Frontal cortex (tissue), 4 donors: ENCODE results near the gene CPXM2. TPM values are rescaled to one million over a fixed set of nuclear protein-coding genes. Genes with fewer than 3 reads are reported as not detected.

Source experiments
- DNase-seq, 2 donors: peaks; one replicate each; pipeline ENCODE4 v3.0.0; 2012; ENCODE audit warnings: low spot score in 2 of 2
- FAIRE-seq: peaks from 2 replicates; lab custom pipeline; 2012; peaks lifted over from hg19 to GRCh38; lab: Jason Lieb, UNC
- total RNA-seq: library from RNA; depleted of rRNA; stranded (reverse); fragments of >200 nt; gene quantifications from one replicate; pipeline ENCODE4 v1.2.3, GENCODE V29; 2014
- donor health status: control.
- donor health status: control.
- donor health status: control.

Gene CPXM2
- total RNA-seq, 1 donor from 2014 or later, result under 0.01 TPM

- DNase-seq (no peak), FAIRE-seq (no peak)
These were observed 15.5 kb upstream of the CPXM2 start for GRCh38 chr10:123906884-123907652.

DNA sequence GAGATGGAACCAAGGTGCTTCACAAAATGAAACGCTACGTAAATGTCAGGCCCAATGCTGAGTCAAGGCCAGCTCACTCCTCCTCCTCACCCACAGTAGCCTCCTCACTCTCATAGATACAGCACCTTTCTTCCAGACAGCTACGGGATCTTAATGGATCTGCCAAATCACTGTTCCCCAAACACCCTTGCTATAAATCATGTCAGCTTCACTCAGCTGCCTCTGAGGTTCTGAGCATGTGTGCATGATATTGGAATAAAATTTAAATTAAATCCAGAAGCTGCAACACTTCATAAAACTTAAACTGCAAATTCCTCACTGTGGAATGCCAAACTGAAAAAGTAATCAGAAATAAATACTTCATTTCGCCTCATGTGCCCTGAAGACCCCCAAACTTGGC is 14.7 kb upstream of the CPXM2 start:
- FAIRE-seq, result no peak
- DNase-seq, result no peak

- no peak for FAIRE-seq
These were observed 13.3 kb upstream of the CPXM2 start for GRCh38 chr10:123904834-123905409.

GRCh38 chr10:123903621-123904020 is 12.0 kb upstream of the CPXM2 start:
- DNase-seq (no peak), FAIRE-seq (no peak)

More at GRCh38 chr10:123904834-123905409, 13.3 kb upstream of the CPXM2 start:
- DNase-seq, result no peak

DNA sequence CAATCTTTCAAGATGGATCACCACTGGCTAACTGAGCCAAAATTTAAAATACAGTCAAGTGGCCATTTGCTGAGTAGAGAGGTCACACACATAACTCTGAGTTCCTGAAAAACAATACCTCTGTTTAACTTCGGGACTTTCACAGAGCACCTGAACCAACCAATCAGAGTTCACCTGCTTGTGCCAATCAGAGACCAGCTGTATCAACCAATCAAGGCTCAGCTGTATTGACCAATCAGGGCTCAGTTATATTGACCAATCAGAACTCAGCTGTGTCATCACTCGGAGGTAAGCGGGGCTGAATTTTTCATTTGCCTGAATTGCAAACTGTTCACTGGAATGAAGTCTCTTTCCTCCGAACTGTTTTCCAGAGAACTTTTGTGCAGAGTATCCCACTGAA is 10.0 kb upstream of the CPXM2 start:
- DNase-seq (no peak), FAIRE-seq (no peak)

- DNase-seq (no peak), FAIRE-seq (no peak)
These were observed 5.5 kb upstream of the CPXM2 start for GRCh38 chr10:123897146-123897545.

DNA sequence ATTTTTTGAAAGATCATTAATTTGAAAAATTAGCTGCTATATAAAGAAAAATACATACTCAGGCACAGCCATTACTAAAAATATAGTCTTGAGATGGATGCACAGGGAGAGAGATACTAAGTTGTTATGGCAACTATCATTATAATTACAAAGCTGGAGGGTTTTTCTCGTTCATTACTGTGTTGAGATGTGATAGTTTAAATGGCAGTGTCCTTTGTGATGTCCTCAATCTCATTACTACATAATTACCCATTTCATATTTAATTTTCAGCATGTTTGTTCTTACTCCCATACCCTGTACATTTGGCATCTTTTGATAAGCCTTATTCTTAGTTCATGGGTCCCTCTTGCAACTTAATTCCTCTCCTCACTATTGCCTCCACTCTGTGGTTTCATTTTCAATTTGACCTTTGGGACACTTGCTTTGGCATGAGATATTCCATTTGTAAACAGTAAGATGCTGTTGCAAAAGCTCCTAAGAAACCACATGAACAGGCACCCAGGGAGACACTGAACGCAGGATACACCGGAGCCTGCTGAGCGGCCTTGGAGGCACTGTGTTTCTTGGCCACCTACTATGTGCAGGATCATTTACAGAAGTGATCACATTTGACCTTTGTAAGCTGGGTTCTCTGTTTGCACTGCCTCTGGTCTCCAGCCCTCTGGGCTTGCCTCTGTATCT is 4.8 kb upstream of the CPXM2 start:
- no peak for DNase-seq
- FAIRE-seq, result no peak

GRCh38 chr10:123893651-123894050 is 2.0 kb upstream of the CPXM2 start:
- DNase-seq (no peak), FAIRE-seq (no peak)

GRCh38 chr10:123890756-123891143 is 857 bp downstream of the CPXM2 start:
- no peak for FAIRE-seq
- DNase-seq, result peak in 1 of 2 donors; percentile 40

- no peak for FAIRE-seq
- DNase-seq, result no peak
These were observed 1.4 kb downstream of the CPXM2 start for GRCh38 chr10:123890226-123890625.

DNA sequence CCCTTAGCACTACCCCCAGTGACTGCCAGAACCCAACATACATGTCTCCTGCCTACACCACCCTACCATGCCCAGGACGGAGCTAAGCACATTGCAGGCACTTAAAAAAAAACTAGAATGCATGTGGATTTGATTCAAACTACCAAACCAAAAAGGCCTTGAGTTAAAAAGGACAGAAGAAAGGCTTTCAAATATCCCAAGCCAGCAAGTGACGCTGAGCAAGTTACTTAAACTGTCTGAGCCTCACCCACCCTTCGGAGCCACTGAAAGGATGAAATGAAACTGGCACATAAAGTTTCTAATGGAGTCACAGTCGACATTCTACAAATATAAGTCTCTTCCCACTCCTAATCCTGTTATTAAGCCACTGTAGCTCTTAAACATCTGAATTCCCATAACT is 1.8 kb downstream of the CPXM2 start:
- FAIRE-seq, result no peak

DNA sequence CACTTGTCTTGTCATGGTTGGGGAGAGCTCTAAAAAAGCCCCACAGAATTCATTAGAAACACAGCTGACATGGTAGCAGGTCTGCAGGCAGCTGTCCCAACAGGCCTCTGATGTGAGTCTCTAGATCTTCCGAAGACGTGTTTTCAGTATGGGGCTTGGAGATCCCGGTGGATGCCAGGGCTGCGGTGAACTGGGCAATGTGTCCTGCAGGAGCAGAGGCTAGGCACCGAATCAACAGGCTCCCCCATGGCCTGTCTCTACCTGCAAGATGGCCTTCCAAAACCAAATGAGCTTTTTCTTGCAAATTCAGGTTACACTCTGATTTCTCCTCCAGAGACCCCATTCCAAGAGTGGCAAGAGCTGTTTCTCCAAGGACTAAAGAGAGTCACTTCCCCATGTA is 2.9 kb downstream of the CPXM2 start:
- FAIRE-seq, result no peak
- no peak for DNase-seq

More for the DNA sequence above, 1.8 kb downstream of the CPXM2 start:
- no peak for DNase-seq

GRCh38 chr10:123888256-123888655 is 3.4 kb downstream of the CPXM2 start:
- no peak for FAIRE-seq
- DNase-seq, result no peak

DNA sequence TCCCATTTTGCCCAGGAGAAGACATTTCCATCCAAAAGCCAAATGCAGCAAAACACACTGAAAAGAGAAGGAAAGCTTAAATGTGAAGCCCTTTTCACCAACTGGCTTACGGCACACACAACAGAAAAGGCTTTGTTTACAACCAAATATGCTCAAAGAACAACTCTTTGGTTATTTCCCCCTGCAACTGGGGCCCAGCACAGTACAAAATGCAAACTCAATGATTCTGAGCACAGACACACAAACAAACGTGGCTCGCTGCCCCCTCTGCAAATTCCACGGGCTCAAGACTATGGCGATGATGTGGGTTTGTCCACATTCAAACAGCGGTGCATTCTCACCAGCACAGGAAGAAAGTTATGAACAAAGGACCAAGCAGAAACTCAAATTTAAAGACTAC is 5.3 kb downstream of the CPXM2 start:
- no peak for FAIRE-seq
- DNase-seq, result peak in 1 of 2 donors; percentile 42

DNA sequence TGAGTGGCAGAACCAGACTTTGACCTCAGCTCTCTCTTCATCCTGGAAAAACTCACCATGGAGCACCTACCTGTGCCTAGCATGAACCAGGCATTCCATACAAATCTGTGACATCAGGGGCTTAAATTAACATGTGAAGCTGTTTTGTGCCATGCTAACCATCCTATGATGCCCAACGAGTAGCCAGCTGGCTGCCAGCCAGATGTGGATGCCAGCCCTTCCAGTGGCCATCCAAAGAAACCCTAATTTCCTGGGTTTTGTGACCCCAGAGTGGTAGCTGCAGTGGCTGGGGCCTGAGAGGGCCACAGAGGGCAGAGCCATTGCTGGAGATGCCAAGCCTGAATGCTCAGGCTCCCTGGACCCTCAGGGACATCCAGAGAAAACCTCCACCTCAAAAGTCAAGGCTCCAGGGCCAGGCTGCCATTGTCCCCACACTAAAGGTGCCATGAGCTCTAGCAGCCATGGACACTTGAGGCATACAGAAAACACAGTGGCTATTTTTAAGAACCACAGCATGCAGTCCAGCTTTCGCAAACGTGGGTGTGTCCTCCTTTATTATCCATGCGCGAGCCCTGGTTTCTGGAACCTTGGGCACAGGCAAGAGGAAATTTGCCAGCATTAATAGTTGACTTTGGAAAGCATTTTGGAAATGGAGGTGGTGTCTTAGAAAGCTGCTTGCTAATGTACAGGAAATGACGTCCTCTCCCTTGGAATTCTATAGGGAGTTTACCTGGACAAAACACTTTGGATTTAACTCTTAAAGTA is 6.0 kb downstream of the CPXM2 start:
- DNase-seq, result no peak
- no peak for FAIRE-seq

- no peak for FAIRE-seq
These were observed 6.7 kb downstream of the CPXM2 start for GRCh38 chr10:123884907-123885381.

DNA sequence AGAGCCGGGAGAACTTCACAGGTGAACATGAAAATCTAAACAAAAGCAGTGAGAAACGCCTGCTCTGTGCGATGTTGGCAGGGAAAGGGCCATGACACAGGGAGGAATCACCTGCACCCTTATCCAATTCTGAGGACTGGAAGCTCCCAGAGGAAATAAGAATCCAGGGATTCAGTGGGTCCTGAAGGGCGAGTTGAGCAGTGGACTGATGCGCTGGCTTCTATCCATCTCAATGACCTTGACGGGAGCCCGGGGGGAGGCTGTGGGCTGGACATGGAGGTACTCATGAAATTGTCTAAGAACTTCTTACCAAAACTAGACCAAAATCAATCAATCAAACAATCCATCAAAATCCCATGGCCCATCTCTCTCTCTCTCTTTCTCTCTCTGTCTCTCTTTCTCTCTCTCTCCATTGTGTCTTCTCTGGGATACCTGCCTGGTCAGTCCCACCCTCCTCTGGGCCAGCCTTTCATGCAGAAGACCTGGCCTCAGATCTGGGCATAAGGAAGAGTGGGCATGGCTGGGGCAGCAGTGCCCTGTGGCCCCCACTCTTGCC is 7.2 kb downstream of the CPXM2 start:
- FAIRE-seq (no peak), DNase-seq (no peak)

More at GRCh38 chr10:123884907-123885381, 6.7 kb downstream of the CPXM2 start:
- no peak for DNase-seq

GRCh38 chr10:123883673-123884320 is 7.8 kb downstream of the CPXM2 start:
- FAIRE-seq (no peak), DNase-seq (no peak)

- DNase-seq, result no peak
- FAIRE-seq, result no peak
These were observed 8.7 kb downstream of the CPXM2 start for GRCh38 chr10:123882681-123883445.
